Fibroblast of the conjunctiva (primary cell): ENCODE measurements around the gene DDX39A.

ENCODE experiments used
- DNase-seq: peaks from one replicate; pipeline ENCODE4 v3.0.0-alpha.2; 2010; ENCODE audit warnings: low read depth

The DDX39A gene

GRCh38 chr19:14434543-14435319 is 15.6 kb upstream of the DDX39A start:
- DNase-seq, result peak; percentile 53

- no peak for DNase-seq
Observed at GRCh38 chr19:14433554-14434501, 14.7 kb upstream of the DDX39A start.

GRCh38 chr19:14432791-14433553 is 13.8 kb upstream of the DDX39A start, which contains the start of gene PKN1:
Gene PKN1, plus strand, starts transcription at chr19:14433306. Its CDS starts 216 bp downstream, at chr19:14433522.
- DNase-seq, result no peak

GRCh38 chr19:14430712-14431111 is 11.6 kb upstream of the DDX39A start:
- DNase-seq, result no peak

- no peak for DNase-seq
Observed at GRCh38 chr19:14428882-14429416, 9.8 kb upstream of the DDX39A start.

- no peak for DNase-seq
Observed at GRCh38 chr19:14427461-14427860, 8.3 kb upstream of the DDX39A start.

- DNase-seq, result no peak
Observed at GRCh38 chr19:14425696-14426138, 6.6 kb upstream of the DDX39A start.

- no peak for DNase-seq
Observed at GRCh38 chr19:14418856-14419105, 360 bp downstream of the DDX39A start.

- no peak for DNase-seq
Observed at GRCh38 chr19:14416817-14417231, 2.3 kb downstream of the DDX39A start.

GRCh38 chr19:14414926-14415690 is 4.0 kb downstream of the DDX39A start:
- DNase-seq, result no peak

GRCh38 chr19:14413693-14414181 is 5.4 kb downstream of the DDX39A start:
- DNase-seq, result no peak

- DNase-seq, result no peak
Observed at GRCh38 chr19:14412996-14413692, 6.0 kb downstream of the DDX39A start.

- no peak for DNase-seq
Observed at GRCh38 chr19:14412324-14412995, 6.7 kb downstream of the DDX39A start.

GRCh38 chr19:14411938-14412245 is 7.2 kb downstream of the DDX39A start:
- no peak for DNase-seq

GRCh38 chr19:14411161-14411937 is 7.8 kb downstream of the DDX39A start:
- DNase-seq, result no peak

- DNase-seq, result no peak
Observed at GRCh38 chr19:14410091-14411051, 8.8 kb downstream of the DDX39A start.

GRCh38 chr19:14409146-14410023 is 9.8 kb downstream of the DDX39A start:
- DNase-seq, result no peak
